CD4-positive, alpha-beta memory T cell (primary cell): ENCODE measurements around the gene FAM234A. TPM values are rescaled to one million over a fixed set of nuclear protein-coding genes. Genes with fewer than 3 reads are reported as not detected.

Source experiments
- CTCF ChIA-PET: fragments of 350-600 bp; sonication (Branson Sonifier 250); formaldehyde crosslinking; loops from one replicate; lab custom pipeline; 2021; ENCODE audit warnings: inconsistent platforms; ENCODE audit not compliant: partially characterized antibody; lab: Charles Lee
- POLR2A ChIA-PET: fragments of 350-600 bp; sonication (Branson Sonifier 250); formaldehyde crosslinking; loops from one replicate; lab custom pipeline; 2021; ENCODE audit not compliant: partially characterized antibody; lab: Charles Lee
- DNase-seq, 5 donors: peaks; one replicate each; pipeline versions ENCODE4 v3.0.0 to v3.0.0-alpha.2; 2020 to 2022; ENCODE audit warnings: mixed read lengths in 1 of 5
- H3K27ac ChIP-seq: one replicate; pipeline ENCODE4 v1.7.0; 2013; ENCODE audit warnings: low read depth, low read length
- H3K27me3 ChIP-seq: 2 replicates; pipeline ENCODE4 v1.7.0; 2013; ENCODE audit warnings: mild to moderate bottlenecking, low read length, moderate library complexity; ENCODE audit not compliant: insufficient read depth
- H3K36me3 ChIP-seq: 2 replicates; pipeline ENCODE4 v1.7.0; 2013; ENCODE audit warnings: mild to moderate bottlenecking, low read length, moderate library complexity; ENCODE audit not compliant: insufficient read depth
- H3K4me1 ChIP-seq: 2 replicates; pipeline ENCODE4 v1.7.0; 2013; ENCODE audit warnings: mild to moderate bottlenecking, low read length, moderate library complexity; ENCODE audit not compliant: insufficient read depth
- H3K4me3 ChIP-seq, 2 donors: one replicate each; pipeline ENCODE4 v1.7.0; 2013; ENCODE audit warnings: low read length in 2 of 2, mild to moderate bottlenecking in 1 of 2
- H3K9me3 ChIP-seq, 2 donors: one replicate each; pipeline ENCODE4 v1.7.0; 2013; ENCODE audit warnings: low read length in 2 of 2, control low read depth in 1 of 2; ENCODE audit not compliant: control insufficient read depth in 1 of 2
- H3K27ac Mint-ChIP-seq, 7 donors: one replicate each; pipeline ENCODE4 v1.8.0; 2020 to 2021; ENCODE audit warnings: mixed read lengths in 7 of 7, mild to moderate bottlenecking in 6 of 7, inconsistent platforms in 3 of 7, moderate library complexity in 3 of 7
- H3K27me3 Mint-ChIP-seq, 2 donors: one replicate each; pipeline ENCODE4 v1.8.0; 2020 to 2021; ENCODE audit warnings: mixed read lengths in 2 of 2
- H3K36me3 Mint-ChIP-seq, 2 donors: one replicate each; pipeline ENCODE4 v1.8.0; 2020 to 2021; ENCODE audit warnings: mixed read lengths in 2 of 2, inconsistent platforms in 1 of 2, mild to moderate bottlenecking in 1 of 2
- H3K4me1 Mint-ChIP-seq, 4 donors: one replicate each; pipeline ENCODE4 v1.8.0; 2020 to 2021; ENCODE audit warnings: mixed read lengths in 4 of 4, mild to moderate bottlenecking in 1 of 4
- H3K4me3 Mint-ChIP-seq, 8 donors: one replicate each; pipeline ENCODE4 v1.8.0; 2020 to 2021; ENCODE audit warnings: mixed read lengths in 8 of 8, mild to moderate bottlenecking in 7 of 8, moderate library complexity in 6 of 8, inconsistent platforms in 3 of 8
- H3K9me3 Mint-ChIP-seq, 8 donors: one replicate each; pipeline ENCODE4 v1.8.0; 2020 to 2021; ENCODE audit warnings: mixed read lengths in 8 of 8, mild to moderate bottlenecking in 5 of 8, inconsistent platforms in 3 of 8, moderate library complexity in 1 of 8
- intact Hi-C: fragments of 100-400 bp; cut with micrococcal nuclease; formaldehyde crosslinking; loops from one replicate; pipeline ENCODE4 v1.15.1; 2023
- polyA plus RNA-seq, 2 donors: library from polyadenylated mRNA; unstranded; fragments of 300-500 nt; fragmentation: Illumina TruSeq; gene quantifications; one replicate each; pipeline ENCODE4 v1.2.3, GENCODE V29; 2021
- total RNA-seq, 2 experiments: library from RNA; stranded (reverse); gene quantifications; one replicate each; pipeline ENCODE4 v1.2.3, GENCODE V29; 2021

FAM234A gene
- 10 to 100 TPM; 34.8 to 41.1 TPM for total RNA-seq
- polyA plus RNA-seq = 10 to 100 TPM; 18.2 to 35.1 TPM

GRCh38 chr16:234468-235305 is at the start of gene FAM234A:
Gene FAM234A (plus strand): TSS chr16:234821. CDS start chr16:254414, 19,593 bp downstream.
- Mint-ChIP-seq H3K9me3 (no peaks in the 10 kb centered on the region), H3K27ac (peak within 1 kb of the TSS; percentile 99 to 100 (median 99)), H3K36me3 (peaks cover 0 to 11% of the 10 kb centered on the region in 2 donors), H3K4me3 (peak within 1 kb of the TSS; percentile 90 to 97 (median 96)), H3K27me3 (no peaks in the 10 kb centered on the region), H3K4me1 (peaks cover 8 to 25% (median 16%) of the 10 kb centered on the region in 4 donors)
- DNase-seq = peak; percentile 95 to 98 (median 96)
- POLR2A ChIA-PET = interaction anchor here (0.6 to 2.3 kb wide), 17 partner anchors 8 to 196 kb away, joined by 3 to 21 read pairs (median 4); partner anchors contain the start of genes AXIN1, MRPL28, PGAP6 and POLR3K
- CTCF ChIA-PET = interaction anchor here (0.6 to 2.6 kb wide), 16 partner anchors 8 to 148 kb away, joined by 3 to 18 read pairs (median 4); partner anchors contain the start of gene AXIN1
- intact Hi-C loops = loop anchor here (1.0 to 5.0 kb wide), 4 partner anchors 18 to 136 kb away; partner anchors contain the start of genes AXIN1, MRPL28 and NPRL3
- Histone ChIP-seq H3K4me3 (peak within 1 kb of the TSS; percentile 69 to 91), H3K27me3 (no peaks in the 10 kb centered on the region), H3K27ac (peak within 1 kb of the TSS; percentile 98), H3K36me3 (no peaks in the 10 kb centered on the region), H3K9me3 (no peaks in the 10 kb centered on the region), H3K4me1 (peaks cover 6% of the 10 kb centered on the region)

GRCh38 chr16:185213-185612 is 49.4 kb upstream of the FAM234A start:
- Mint-ChIP-seq H3K4me3 (no peak overlapping the region), H3K9me3 (peaks cover 0 to 2% (median 0%) of the 10 kb centered on the region in 8 donors), H3K4me1 (peaks cover 0 to 8% (median 3%) of the 10 kb centered on the region in 4 donors), H3K27ac (no peak overlapping the region), H3K27me3 (no peaks in the 10 kb centered on the region), H3K36me3 (peaks cover 10 to 19% of the 10 kb centered on the region in 2 donors)
- H3K27me3 ChIP-seq = no peaks in the 10 kb centered on the region
- ChIA-PET CTCF (interaction anchor here (1.2 kb wide), 1 partner anchor 119 kb away, joined by 4 read pairs; no protein-coding TSS in a partner anchor), POLR2A (no interaction called here)
- no peak overlapping the region for H3K4me3 ChIP-seq
- H3K36me3 ChIP-seq = peaks cover 15% of the 10 kb centered on the region
- no peaks in the 10 kb centered on the region for H3K9me3 ChIP-seq
- no peak overlapping the region for H3K27ac ChIP-seq
- intact Hi-C loops = no loop called here
- DNase-seq = no peak
- peaks cover 15% of the 10 kb centered on the region for H3K4me1 ChIP-seq

GRCh38 chr16:185691-186090 is 48.9 kb upstream of the FAM234A start:
- no peak overlapping the region for H3K27ac ChIP-seq
- no peaks in the 10 kb centered on the region for H3K9me3 ChIP-seq
- peaks cover 0 to 8% (median 3%) of the 10 kb centered on the region in 4 donors for H3K4me1 Mint-ChIP-seq
- no peak for DNase-seq
- no peak overlapping the region for H3K4me3 ChIP-seq
- peaks cover 10 to 23% of the 10 kb centered on the region in 2 donors for H3K36me3 Mint-ChIP-seq
- intact Hi-C loops = no loop called here
- ChIA-PET POLR2A (no interaction called here), CTCF (interaction anchor here (1.2 kb wide), 1 partner anchor 119 kb away, joined by 4 read pairs; no protein-coding TSS in a partner anchor)
- no peaks in the 10 kb centered on the region for H3K27me3 Mint-ChIP-seq
- H3K36me3 ChIP-seq = peaks cover 20% of the 10 kb centered on the region
- H3K27me3 ChIP-seq = no peaks in the 10 kb centered on the region
- H3K4me1 ChIP-seq = peaks cover 10% of the 10 kb centered on the region
- no peak overlapping the region for H3K4me3 Mint-ChIP-seq
- H3K9me3 Mint-ChIP-seq = peaks cover 0 to 2% (median 0%) of the 10 kb centered on the region in 8 donors
- no peak overlapping the region for H3K27ac Mint-ChIP-seq

- peaks cover 0 to 4% (median 3%) of the 10 kb centered on the region in 4 donors for H3K4me1 Mint-ChIP-seq
Measured at GRCh38 chr16:187330-187729, 47.3 kb upstream of the FAM234A start.

GRCh38 chr16:188674-189073 is 45.9 kb upstream of the FAM234A start:
- no peaks in the 10 kb centered on the region for H3K4me1 ChIP-seq
- H3K9me3 ChIP-seq = no peaks in the 10 kb centered on the region
- Mint-ChIP-seq H3K36me3 (peaks cover 24 to 47% of the 10 kb centered on the region in 2 donors), H3K27me3 (no peaks in the 10 kb centered on the region), H3K9me3 (peaks cover 0 to 2% (median 0%) of the 10 kb centered on the region in 8 donors), H3K27ac (peak overlapping the region in 5 of 7 donors; percentile 22 to 78 (median 72)), H3K4me1 (peaks cover 0 to 4% (median 3%) of the 10 kb centered on the region in 4 donors), H3K4me3 (no peak overlapping the region)
- peak in 2 of 5 donors; percentile 21 to 28 for DNase-seq
- H3K4me3 ChIP-seq = no peak overlapping the region
- ChIA-PET POLR2A (no interaction called here), CTCF (interaction anchor here (0.7 to 1.2 kb wide), 2 partner anchors 123 to 138 kb away, joined by 3 to 5 read pairs; no protein-coding TSS in a partner anchor)
- intact Hi-C loops = no loop called here
- H3K27ac ChIP-seq = no peak overlapping the region
- H3K36me3 ChIP-seq = peaks cover 41% of the 10 kb centered on the region
- H3K27me3 ChIP-seq = no peaks in the 10 kb centered on the region

More at GRCh38 chr16:187330-187729, 47.3 kb upstream of the FAM234A start:
- no peak overlapping the region for H3K27ac Mint-ChIP-seq
- Histone ChIP-seq H3K36me3 (peaks cover 35% of the 10 kb centered on the region), H3K27me3 (no peaks in the 10 kb centered on the region), H3K9me3 (no peaks in the 10 kb centered on the region), H3K4me1 (no peaks in the 10 kb centered on the region), H3K4me3 (no peak overlapping the region), H3K27ac (no peak overlapping the region)
- ChIA-PET CTCF (interaction anchor here (0.9 kb wide), 1 partner anchor 9 kb away, joined by 3 read pairs; no protein-coding TSS in a partner anchor), POLR2A (no interaction called here)
- peaks cover 0 to 2% (median 0%) of the 10 kb centered on the region in 8 donors for H3K9me3 Mint-ChIP-seq
- peaks cover 19 to 38% of the 10 kb centered on the region in 2 donors for H3K36me3 Mint-ChIP-seq
- intact Hi-C loops = no loop called here
- DNase-seq = no peak
- H3K4me3 Mint-ChIP-seq = no peak overlapping the region
- H3K27me3 Mint-ChIP-seq = no peaks in the 10 kb centered on the region

- Mint-ChIP-seq H3K9me3 (peaks cover 0 to 2% (median 0%) of the 10 kb centered on the region in 8 donors), H3K4me3 (no peak overlapping the region), H3K36me3 (peaks cover 25 to 55% of the 10 kb centered on the region in 2 donors), H3K27me3 (no peaks in the 10 kb centered on the region), H3K4me1 (peaks cover 0 to 4% (median 3%) of the 10 kb centered on the region in 4 donors), H3K27ac (peak overlapping the region in 1 of 7 donors; percentile 14)
- H3K36me3 ChIP-seq = peaks cover 49% of the 10 kb centered on the region
- H3K9me3 ChIP-seq = no peaks in the 10 kb centered on the region
- intact Hi-C loops = no loop called here
- no peaks in the 10 kb centered on the region for H3K27me3 ChIP-seq
- POLR2A ChIA-PET = no interaction called here
- no peak for DNase-seq
- CTCF ChIA-PET = no interaction called here
- no peak overlapping the region for H3K4me3 ChIP-seq
- no peak overlapping the region for H3K27ac ChIP-seq
- H3K4me1 ChIP-seq = no peaks in the 10 kb centered on the region
Measured at GRCh38 chr16:189604-190186, 44.9 kb upstream of the FAM234A start.
